ENCODE measurements around the gene LIMD2.

DNA sequence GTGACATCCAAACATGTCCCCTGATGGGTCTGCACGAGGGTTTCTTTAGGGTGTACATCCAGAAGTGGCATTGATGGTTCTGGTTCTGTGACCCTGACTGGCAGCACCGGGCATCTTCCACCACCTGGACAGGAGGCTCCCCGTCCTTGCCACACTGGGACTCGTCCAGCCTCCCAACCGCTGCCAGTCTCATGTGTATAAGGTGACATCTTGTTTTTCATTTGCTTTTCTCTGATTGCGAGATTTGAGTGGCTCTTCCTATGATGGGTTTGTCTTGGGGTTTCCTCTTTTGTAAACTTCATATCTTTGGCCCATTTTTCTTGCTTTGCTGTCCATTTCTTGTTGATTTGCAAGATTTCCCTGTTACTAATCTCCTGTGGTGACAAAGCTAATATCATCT is 9.2 kb upstream of the LIMD2 start:
- TF ChIP-seq, protein P1, sequence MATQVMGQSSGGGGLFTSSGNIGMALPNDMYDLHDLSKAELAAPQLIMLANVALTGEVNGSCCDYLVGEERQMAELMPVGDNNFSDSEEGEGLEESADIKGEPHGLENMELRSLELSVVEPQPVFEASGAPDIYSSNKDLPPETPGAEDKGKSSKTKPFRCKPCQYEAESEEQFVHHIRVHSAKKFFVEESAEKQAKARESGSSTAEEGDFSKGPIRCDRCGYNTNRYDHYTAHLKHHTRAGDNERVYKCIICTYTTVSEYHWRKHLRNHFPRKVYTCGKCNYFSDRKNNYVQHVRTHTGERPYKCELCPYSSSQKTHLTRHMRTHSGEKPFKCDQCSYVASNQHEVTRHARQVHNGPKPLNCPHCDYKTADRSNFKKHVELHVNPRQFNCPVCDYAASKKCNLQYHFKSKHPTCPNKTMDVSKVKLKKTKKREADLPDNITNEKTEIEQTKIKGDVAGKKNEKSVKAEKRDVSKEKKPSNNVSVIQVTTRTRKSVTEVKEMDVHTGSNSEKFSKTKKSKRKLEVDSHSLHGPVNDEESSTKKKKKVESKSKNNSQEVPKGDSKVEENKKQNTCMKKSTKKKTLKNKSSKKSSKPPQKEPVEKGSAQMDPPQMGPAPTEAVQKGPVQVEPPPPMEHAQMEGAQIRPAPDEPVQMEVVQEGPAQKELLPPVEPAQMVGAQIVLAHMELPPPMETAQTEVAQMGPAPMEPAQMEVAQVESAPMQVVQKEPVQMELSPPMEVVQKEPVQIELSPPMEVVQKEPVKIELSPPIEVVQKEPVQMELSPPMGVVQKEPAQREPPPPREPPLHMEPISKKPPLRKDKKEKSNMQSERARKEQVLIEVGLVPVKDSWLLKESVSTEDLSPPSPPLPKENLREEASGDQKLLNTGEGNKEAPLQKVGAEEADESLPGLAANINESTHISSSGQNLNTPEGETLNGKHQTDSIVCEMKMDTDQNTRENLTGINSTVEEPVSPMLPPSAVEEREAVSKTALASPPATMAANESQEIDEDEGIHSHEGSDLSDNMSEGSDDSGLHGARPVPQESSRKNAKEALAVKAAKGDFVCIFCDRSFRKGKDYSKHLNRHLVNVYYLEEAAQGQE (IDR thresholded peaks at IDR 0.05; ENCODE audit: insufficient read depth in 1 of 2, low read depth in 2 of 2, low read length in 2 of 2) = no peak
- no peak for TF ChIP-seq POLR2AphosphoS5 (IDR thresholded peaks at IDR 0.05; ENCODE audit: low read depth, low read length)

Data from PFSK-1 (cell line).